Hematopoietic multipotent progenitor cell (in vitro differentiated cells): Measurements from ENCODE around the gene CMPK1. TPM values are rescaled to one million over a fixed set of nuclear protein-coding genes. Genes with fewer than 3 reads are reported as not detected.

Experiments used
- DNase-seq, 3 donors: peaks; one replicate each; pipeline ENCODE4 v3.0.0-alpha.2; 2011 to 2015; ENCODE audit warnings: low read depth in 2 of 3, low spot score in 2 of 3
- total RNA-seq: library from RNA; depleted of rRNA; stranded (reverse); fragments of >200 nt; gene quantifications from one replicate; pipeline ENCODE4 v1.2.3, GENCODE V29; 2012

The CMPK1 gene
- total RNA-seq, 1 donor, result 18.9 TPM

- no peak for DNase-seq
These were observed 57.3 kb downstream of the CMPK1 start for GRCh38 chr1:47390843-47391242.

GRCh38 chr1:47393141-47393540 is 59.6 kb downstream of the CMPK1 start:
- no peak for DNase-seq

GRCh38 chr1:47395433-47395832 is 61.8 kb downstream of the CMPK1 start:
- DNase-seq, result no peak

GRCh38 chr1:47396671-47397196 is 63.1 kb downstream of the CMPK1 start:
- no peak for DNase-seq

GRCh38 chr1:47399138-47399845 is 65.7 kb downstream of the CMPK1 start:
- no peak for DNase-seq

GRCh38 chr1:47399846-47400155 is 66.2 kb downstream of the CMPK1 start:
- no peak for DNase-seq

- no peak for DNase-seq
These were observed 68.2 kb downstream of the CMPK1 start for GRCh38 chr1:47401761-47402160.

GRCh38 chr1:47402591-47402990 is 69.0 kb downstream of the CMPK1 start:
- DNase-seq, result no peak

GRCh38 chr1:47403321-47403910 is 69.8 kb downstream of the CMPK1 start:
- DNase-seq, result no peak

GRCh38 chr1:47405697-47406096 is 72.1 kb downstream of the CMPK1 start:
- peak in 1 of 3 donors; percentile 19 for DNase-seq

GRCh38 chr1:47406966-47407365 is 73.4 kb downstream of the CMPK1 start:
- no peak for DNase-seq

- DNase-seq, result no peak
These were observed 73.9 kb downstream of the CMPK1 start for GRCh38 chr1:47407481-47407880.

GRCh38 chr1:47409311-47410067 is 75.9 kb downstream of the CMPK1 start:
- DNase-seq, result no peak

- DNase-seq, result no peak
These were observed 76.5 kb downstream of the CMPK1 start for GRCh38 chr1:47410068-47410455.

- no peak for DNase-seq
These were observed 77.8 kb downstream of the CMPK1 start for GRCh38 chr1:47411436-47411835.

- no peak for DNase-seq
These were observed 78.8 kb downstream of the CMPK1 start for GRCh38 chr1:47412437-47412836.

- no peak for DNase-seq
These were observed 82.2 kb downstream of the CMPK1 start, which contains the start of gene FOXE3 for GRCh38 chr1:47415728-47416318. TSS of gene FOXE3 (plus strand) at chr1:47416285. CDS start at chr1:47416316, 31 bp downstream.

- peak in 1 of 3 donors; percentile 22 for DNase-seq
These were observed 83.0 kb downstream of the CMPK1 start for GRCh38 chr1:47416319-47417169.

- no peak for DNase-seq
These were observed 83.8 kb downstream of the CMPK1 start for GRCh38 chr1:47417170-47418044.
